HCT116 (cell line): ENCODE results near the gene FAP. TPM values are rescaled to one million over a fixed set of nuclear protein-coding genes. Genes with fewer than 3 reads are reported as not detected.

Experiments used
- ATAC-seq: fragments of 200-7000 bp; cut with Tn5 transposase; 2 replicates; pipeline ENCODE4 v1.9.1; 2020; ENCODE audit warnings: mild to moderate bottlenecking, moderate library complexity
- BruUV-seq: library from RNA; stranded (reverse); fragments of 400-500 nt; replicated peaks from 2 replicates; lab custom pipeline; 2021; lab: Mats Ljungman, UMichigan
- CTCF ChIA-PET: fragments of 300-600 bp; sonication (Branson Sonifier 250); formaldehyde crosslinking; loops from one replicate; lab custom pipeline; 2021; ENCODE audit warnings: antibody characterized with exemption; lab: Charles Lee
- POLR2A ChIA-PET: fragments of 300-600, 350-600 bp; sonication (Branson Sonifier 250); formaldehyde crosslinking; loops from one replicate; lab custom pipeline; 2021; ENCODE audit warnings: antibody characterized with exemption; lab: Charles Lee
- RAD21 ChIA-PET, 2 experiments: fragments of 300-600 bp; sonication (Branson Sonifier 250); formaldehyde crosslinking; loops; one replicate each; lab custom pipeline; 2023; ENCODE audit warnings: low total read pairs in 2 of 2; ENCODE audit not compliant: uncharacterized antibody in 2 of 2, unreplicated experiment in 2 of 2, low non-redundant PET in 1 of 2; lab: Charles Lee
- DNase-seq: peaks from one replicate; pipeline ENCODE4 v3.0.0-alpha.2; 2010; ENCODE audit warnings: low read depth, low spot score
- H2AFZ ChIP-seq: fragments of 200-600 bp; shearing (Covaris generic), sonication (generic); 2 replicates; pipeline ENCODE4 v1.6.1; 2017; ENCODE audit warnings: low read depth, mixed run types, mixed read lengths, antibody characterized with exemption, low read length; ENCODE audit not compliant: poor library complexity, severe bottlenecking
- H3K27ac ChIP-seq: 2 replicates; pipeline ENCODE4 v1.5.1; 2012; ENCODE audit warnings: low read depth, low read length
- H3K27me3 ChIP-seq: fragments of 200-600 bp; sonication (generic); 2 replicates; pipeline ENCODE4 v1.6.1; 2016; ENCODE audit warnings: mixed run types, low read length, mixed read lengths; ENCODE audit not compliant: insufficient read depth
- H3K36me3 ChIP-seq, 2 experiments: fragments of 200-500 bp in 1 of 2; fragments of 200-600 bp in 1 of 2; sonication (Bioruptor generic) in 1 of 2; sonication (generic) in 1 of 2; 2 replicates each; pipeline versions ENCODE4 v1.5.1 to v1.6.1; 2014 to 2016; ENCODE audit warnings: low read length in 2 of 2, inconsistent platforms in 1 of 2, mixed read lengths in 1 of 2, mixed run types in 1 of 2; ENCODE audit not compliant: insufficient read depth in 2 of 2, control insufficient read depth in 1 of 2
- H3K4me1 ChIP-seq, 2 experiments: fragments of 200-600 bp in 1 of 2; sonication (generic) in 1 of 2; 2 replicates each; pipeline versions ENCODE4 v1.5.1 to v1.6.1; 2012 to 2017; ENCODE audit warnings: low read length in 2 of 2, inconsistent platforms in 1 of 2, mild to moderate bottlenecking in 1 of 2, mixed read lengths in 1 of 2, mixed run types in 1 of 2, moderate library complexity in 1 of 2; ENCODE audit not compliant: insufficient read depth in 2 of 2, control insufficient read depth in 1 of 2
- H3K4me2 ChIP-seq: fragments of 200-600 bp; sonication (generic); 2 replicates; pipeline ENCODE4 v1.6.1; 2017; ENCODE audit warnings: mixed run types, low read length, mixed read lengths
- H3K4me3 ChIP-seq, 2 experiments: fragments of 200-600 bp in 1 of 2; sonication (generic) in 1 of 2; replicated peaks in 1 of 2; 2 replicates each; pipeline ENCODE4 v1.5.1; 2011 to 2016; ENCODE audit warnings: low read length in 2 of 2, control low read depth in 1 of 2, low read depth in 1 of 2, mild to moderate bottlenecking in 1 of 2, mixed read lengths in 1 of 2, mixed run types in 1 of 2
- H3K79me2 ChIP-seq: fragments of 200-600 bp; sonication (generic); 2 replicates; pipeline ENCODE4 v1.6.1; 2017; ENCODE audit warnings: mild to moderate bottlenecking, mixed run types, low read length, moderate library complexity, mixed read lengths; ENCODE audit not compliant: insufficient read depth
- H3K9ac ChIP-seq: fragments of 200-600 bp; sonication (generic); 2 replicates; pipeline ENCODE4 v1.6.1; 2016; ENCODE audit warnings: low read length, mixed read lengths
- H3K9me2 ChIP-seq: fragments of 200-600 bp; sonication (generic), shearing (Covaris generic); 2 replicates; pipeline ENCODE4 v1.6.1; 2017; ENCODE audit warnings: mixed run types, mild to moderate bottlenecking, moderate library complexity; ENCODE audit not compliant: insufficient read depth
- H3K9me3 ChIP-seq, 2 experiments: fragments of 200-500 bp in 1 of 2; fragments of 200-600 bp in 1 of 2; sonication (Bioruptor generic) in 1 of 2; sonication (generic) in 1 of 2; 2 replicates each; pipeline ENCODE4 v1.6.1; 2014 to 2017; ENCODE audit warnings: low read length in 2 of 2, mixed read lengths in 2 of 2, inconsistent platforms in 1 of 2, low read depth in 1 of 2, mild to moderate bottlenecking in 1 of 2, mixed run types in 1 of 2, moderate library complexity in 1 of 2; ENCODE audit not compliant: control insufficient read depth in 1 of 2, insufficient read depth in 1 of 2
- H4K20me1 ChIP-seq: fragments of 200-600 bp; sonication (generic), shearing (Covaris generic); 2 replicates; pipeline ENCODE4 v1.6.1; 2017; ENCODE audit warnings: mixed run types, mild to moderate bottlenecking, moderate library complexity; ENCODE audit not compliant: insufficient read depth
- EZH2 ChIP-seq: fragments of 200-600 bp; sonication (generic); IDR thresholded peaks from 2 replicates; pipeline ENCODE4 v1.6.1; 2017; ENCODE audit warnings: antibody characterized with exemption, mixed run types
- EZH2phosphoT487 ChIP-seq: fragments of 200-600 bp; IDR thresholded peaks from 2 replicates; pipeline ENCODE4 v1.6.1; 2018; ENCODE audit warnings: antibody characterized with exemption, borderline replicate concordance
- FOSL1 ChIP-seq: IDR thresholded peaks from 2 replicates; pipeline ENCODE4 v1.6.1; 2012; ENCODE audit warnings: low read depth
- JUND ChIP-seq: IDR thresholded peaks from 2 replicates; pipeline ENCODE4 v1.6.1; 2012
- POLR2A ChIP-seq: IDR thresholded peaks from 2 replicates; pipeline ENCODE4 v1.7.0; 2011; ENCODE audit warnings: borderline replicate concordance; ENCODE audit not compliant: insufficient read depth, insufficient read length; ENCODE audit errors: extremely low read depth
- POLR2AphosphoS5 ChIP-seq: IDR thresholded peaks from 2 replicates; pipeline ENCODE4 v1.6.1; 2011; ENCODE audit warnings: mild to moderate bottlenecking, low read depth, low read length, moderate library complexity
- YY1 ChIP-seq: IDR thresholded peaks from 2 replicates; pipeline ENCODE4 v1.6.1; 2011; ENCODE audit warnings: low read length, low read depth, moderate library complexity, mild to moderate bottlenecking; ENCODE audit not compliant: insufficient replicate concordance; ENCODE audit errors: extremely low read depth
- ZFX ChIP-seq: fragments of 450-650 bp; IDR thresholded peaks from 2 replicates; pipeline ENCODE4 v1.6.1; 2017
- intact Hi-C: fragments of 100-400 bp; cut with micrococcal nuclease; formaldehyde crosslinking; loops from 2 replicates; pipeline ENCODE4 v1.10.0; 2022
- total RNA-seq: library from RNA; stranded (reverse); gene quantifications from one replicate; pipeline ENCODE4 v1.2.1, GENCODE V29; 2021; ENCODE audit not compliant: unreplicated experiment
- TF ChIP-seq, protein P1 (sequence below): IDR thresholded peaks from 2 replicates; pipeline ENCODE4 v1.6.1; 2012; ENCODE audit warnings: low read depth
- TF ChIP-seq, protein P2 (sequence below): IDR thresholded peaks from 2 replicates; pipeline ENCODE4 v1.6.1; 2012
- TF ChIP-seq, protein P3 (sequence below), 3 experiments: fragments of 200-600 bp in 1 of 3; sonication (generic) in 1 of 3; IDR thresholded peaks in 2 of 3; conservative IDR thresholded peaks in 1 of 3; 2 replicates each; pipeline ENCODE4 v1.5.1; 2012 to 2017; ENCODE audit warnings: low read depth in 2 of 3, low read length in 2 of 3, antibody characterized with exemption in 1 of 3, borderline replicate concordance in 1 of 3, control low read depth in 1 of 3, mild to moderate bottlenecking in 1 of 3, mixed read lengths in 1 of 3, mixed run types in 1 of 3, moderate library complexity in 1 of 3; ENCODE audit not compliant: insufficient read depth in 1 of 3

Gene FAP
- total RNA-seq, 1 experiment from 2014 or later: not detected

DNA sequence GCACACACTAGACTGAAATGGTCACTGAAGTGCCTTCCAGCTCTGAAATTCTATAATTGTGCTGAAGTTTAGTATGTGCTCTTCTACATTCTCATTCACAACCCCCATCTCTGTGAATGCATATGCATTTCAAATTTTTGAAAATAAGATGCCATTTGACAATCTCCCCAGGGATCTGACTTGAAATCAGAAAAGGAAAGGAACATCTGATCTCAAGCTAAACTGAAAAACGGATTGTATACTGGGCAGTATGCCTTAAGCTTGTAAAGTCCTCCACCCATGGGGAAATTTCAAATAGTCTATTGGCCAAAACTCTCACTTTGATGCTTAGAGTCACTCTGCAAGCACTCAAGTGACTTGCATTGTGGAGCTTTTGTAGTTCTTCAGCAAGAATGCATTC is 22.9 kb downstream of the FAP start:
- Histone ChIP-seq H4K20me1 (no peaks in the 10 kb centered on the region), H3K36me3 (no peaks in the 10 kb centered on the region), H3K9me2 (no peaks in the 10 kb centered on the region), H3K9ac (no peak overlapping the region), H3K9me3 (no peaks in the 10 kb centered on the region), H3K27ac (no peak overlapping the region), H3K27me3 (no peaks in the 10 kb centered on the region), H2AFZ (no peak overlapping the region), H3K4me1 (no peaks in the 10 kb centered on the region), H3K4me2 (no peak overlapping the region), H3K79me2 (no peaks in the 10 kb centered on the region), H3K4me3 (no peak overlapping the region)
- ChIA-PET POLR2A (interaction anchor here (1.0 kb wide), 1 partner anchor 78 kb away, joined by 4 read pairs; no protein-coding TSS in a partner anchor), CTCF (interaction anchor here (0.9 to 5.9 kb wide), 11 partner anchors 10 to 114 kb away, joined by 3 to 92 read pairs (median 5); no protein-coding TSS in a partner anchor), RAD21 (interaction anchor here in 1 of 2 experiments (1.4 kb wide), 1 partner anchor 78 kb away, joined by 5 read pairs; no protein-coding TSS in a partner anchor)
- intact Hi-C loops: no loop called here
- DNase-seq (no peak), ATAC-seq (no peak)
- TF ChIP-seq YY1: no peak
- no peak for TF ChIP-seq ZFX
- TF ChIP-seq POLR2AphosphoS5: no peak
- TF ChIP-seq EZH2: no peak
- TF ChIP-seq, protein P1, sequence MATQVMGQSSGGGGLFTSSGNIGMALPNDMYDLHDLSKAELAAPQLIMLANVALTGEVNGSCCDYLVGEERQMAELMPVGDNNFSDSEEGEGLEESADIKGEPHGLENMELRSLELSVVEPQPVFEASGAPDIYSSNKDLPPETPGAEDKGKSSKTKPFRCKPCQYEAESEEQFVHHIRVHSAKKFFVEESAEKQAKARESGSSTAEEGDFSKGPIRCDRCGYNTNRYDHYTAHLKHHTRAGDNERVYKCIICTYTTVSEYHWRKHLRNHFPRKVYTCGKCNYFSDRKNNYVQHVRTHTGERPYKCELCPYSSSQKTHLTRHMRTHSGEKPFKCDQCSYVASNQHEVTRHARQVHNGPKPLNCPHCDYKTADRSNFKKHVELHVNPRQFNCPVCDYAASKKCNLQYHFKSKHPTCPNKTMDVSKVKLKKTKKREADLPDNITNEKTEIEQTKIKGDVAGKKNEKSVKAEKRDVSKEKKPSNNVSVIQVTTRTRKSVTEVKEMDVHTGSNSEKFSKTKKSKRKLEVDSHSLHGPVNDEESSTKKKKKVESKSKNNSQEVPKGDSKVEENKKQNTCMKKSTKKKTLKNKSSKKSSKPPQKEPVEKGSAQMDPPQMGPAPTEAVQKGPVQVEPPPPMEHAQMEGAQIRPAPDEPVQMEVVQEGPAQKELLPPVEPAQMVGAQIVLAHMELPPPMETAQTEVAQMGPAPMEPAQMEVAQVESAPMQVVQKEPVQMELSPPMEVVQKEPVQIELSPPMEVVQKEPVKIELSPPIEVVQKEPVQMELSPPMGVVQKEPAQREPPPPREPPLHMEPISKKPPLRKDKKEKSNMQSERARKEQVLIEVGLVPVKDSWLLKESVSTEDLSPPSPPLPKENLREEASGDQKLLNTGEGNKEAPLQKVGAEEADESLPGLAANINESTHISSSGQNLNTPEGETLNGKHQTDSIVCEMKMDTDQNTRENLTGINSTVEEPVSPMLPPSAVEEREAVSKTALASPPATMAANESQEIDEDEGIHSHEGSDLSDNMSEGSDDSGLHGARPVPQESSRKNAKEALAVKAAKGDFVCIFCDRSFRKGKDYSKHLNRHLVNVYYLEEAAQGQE: no peak
- TF ChIP-seq, protein P2, sequence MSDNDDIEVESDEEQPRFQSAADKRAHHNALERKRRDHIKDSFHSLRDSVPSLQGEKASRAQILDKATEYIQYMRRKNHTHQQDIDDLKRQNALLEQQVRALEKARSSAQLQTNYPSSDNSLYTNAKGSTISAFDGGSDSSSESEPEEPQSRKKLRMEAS: no peak
- TF ChIP-seq FOSL1: no peak
- TF ChIP-seq, protein P3, sequence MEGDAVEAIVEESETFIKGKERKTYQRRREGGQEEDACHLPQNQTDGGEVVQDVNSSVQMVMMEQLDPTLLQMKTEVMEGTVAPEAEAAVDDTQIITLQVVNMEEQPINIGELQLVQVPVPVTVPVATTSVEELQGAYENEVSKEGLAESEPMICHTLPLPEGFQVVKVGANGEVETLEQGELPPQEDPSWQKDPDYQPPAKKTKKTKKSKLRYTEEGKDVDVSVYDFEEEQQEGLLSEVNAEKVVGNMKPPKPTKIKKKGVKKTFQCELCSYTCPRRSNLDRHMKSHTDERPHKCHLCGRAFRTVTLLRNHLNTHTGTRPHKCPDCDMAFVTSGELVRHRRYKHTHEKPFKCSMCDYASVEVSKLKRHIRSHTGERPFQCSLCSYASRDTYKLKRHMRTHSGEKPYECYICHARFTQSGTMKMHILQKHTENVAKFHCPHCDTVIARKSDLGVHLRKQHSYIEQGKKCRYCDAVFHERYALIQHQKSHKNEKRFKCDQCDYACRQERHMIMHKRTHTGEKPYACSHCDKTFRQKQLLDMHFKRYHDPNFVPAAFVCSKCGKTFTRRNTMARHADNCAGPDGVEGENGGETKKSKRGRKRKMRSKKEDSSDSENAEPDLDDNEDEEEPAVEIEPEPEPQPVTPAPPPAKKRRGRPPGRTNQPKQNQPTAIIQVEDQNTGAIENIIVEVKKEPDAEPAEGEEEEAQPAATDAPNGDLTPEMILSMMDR (IDR thresholded peaks at IDR 0.05 in 2 of 3, conservative IDR thresholded peaks at IDR 0.05 in 1 of 3; ENCODE audit: borderline replicate concordance in 1 of 3, insufficient read depth in 1 of 3, low read depth in 2 of 3, low read length in 2 of 3): no peak
- TF ChIP-seq EZH2phosphoT487: no peak
- no peak for TF ChIP-seq JUND
- TF ChIP-seq POLR2A: no peak
- BruUV-seq: no TSS peak
